HepG2 (cell line): ENCODE measurements around the gene PAK6. TPM values are rescaled to one million over a fixed set of nuclear protein-coding genes. Genes with fewer than 3 reads are reported as not detected.

Experiments
- ARID4A ChIP-seq: sonication (generic); formaldehyde crosslinking; IDR thresholded peaks from 2 replicates; pipeline ENCODE4 v1.5.0; 2020; ENCODE audit warnings: mild to moderate bottlenecking, missing genetic modification reagents, borderline replicate concordance
- BRD4 ChIP-seq: sonication (generic); formaldehyde crosslinking; IDR thresholded peaks from 2 replicates; pipeline ENCODE4 v1.4.0; 2020; ENCODE audit warnings: missing genetic modification reagents
- DBP ChIP-seq: sonication (generic); formaldehyde crosslinking; IDR thresholded peaks from 2 replicates; pipeline ENCODE4 v1.4.0; 2020; ENCODE audit warnings: missing genetic modification reagents; ENCODE audit errors: not compliant biosample characterization
- EZH2 ChIP-seq: conservative IDR thresholded peaks from 2 replicates; pipeline ENCODE4 v1.6.1; 2012; ENCODE audit warnings: mild to moderate bottlenecking, low read depth, low read length, moderate library complexity
- HOXA9 ChIP-seq: sonication (generic); formaldehyde crosslinking; IDR thresholded peaks from 2 replicates; pipeline ENCODE4 v1.8.1; 2022; ENCODE audit warnings: missing genetic modification reagents, mild to moderate bottlenecking, moderate library complexity, borderline replicate concordance
- JUNB ChIP-seq: sonication (generic); formaldehyde crosslinking; IDR thresholded peaks from 2 replicates; pipeline ENCODE4 v1.8.0; 2022; ENCODE audit warnings: missing genetic modification reagents, mild to moderate bottlenecking, borderline replicate concordance
- MATR3 ChIP-seq: sonication (generic); formaldehyde crosslinking; IDR thresholded peaks from 2 replicates; pipeline ENCODE4 v1.4.0; 2020; ENCODE audit warnings: missing genetic modification reagents
- MTA1 ChIP-seq: sonication (generic); formaldehyde crosslinking; IDR thresholded peaks from 2 replicates; pipeline ENCODE4 v1.4.0; 2020; ENCODE audit warnings: missing genetic modification reagents, mild to moderate bottlenecking, borderline replicate concordance
- MTERF4 ChIP-seq: sonication (generic); formaldehyde crosslinking; IDR thresholded peaks from 2 replicates; pipeline ENCODE4 v1.8.0; 2023; ENCODE audit warnings: mild to moderate bottlenecking, missing genetic modification reagents
- NR1H2 ChIP-seq: sonication (generic); formaldehyde crosslinking; IDR thresholded peaks from 2 replicates; pipeline ENCODE4 v1.8.1; 2022; ENCODE audit warnings: low read depth, missing genetic modification reagents, borderline replicate concordance
- RELA ChIP-seq: sonication (generic); formaldehyde crosslinking; IDR thresholded peaks from 2 replicates; pipeline ENCODE4 v1.4.0; 2020; ENCODE audit warnings: missing genetic modification reagents
- SMAD1 ChIP-seq: sonication (generic); formaldehyde crosslinking; IDR thresholded peaks from 2 replicates; pipeline ENCODE4 v1.4.0; 2020; ENCODE audit warnings: missing genetic modification reagents, low read depth, mild to moderate bottlenecking, borderline replicate concordance
- ZBTB14 ChIP-seq: sonication (generic); formaldehyde crosslinking; IDR thresholded peaks from 2 replicates; pipeline ENCODE4 v1.4.0; 2020; ENCODE audit warnings: missing genetic modification reagents
- ZEB1 ChIP-seq: IDR thresholded peaks from 2 replicates; pipeline ENCODE4 v1.6.1; 2012; ENCODE audit warnings: mild to moderate bottlenecking, low read depth, inconsistent platforms; ENCODE audit not compliant: insufficient replicate concordance
- ZNF260 ChIP-seq: sonication (generic); formaldehyde crosslinking; IDR thresholded peaks from 2 replicates; pipeline ENCODE4 v1.4.0; 2020; ENCODE audit warnings: missing genetic modification reagents, low read depth, mild to moderate bottlenecking, borderline replicate concordance
- ZNF441 ChIP-seq: sonication (generic); formaldehyde crosslinking; IDR thresholded peaks from 2 replicates; pipeline ENCODE4 v1.7.0; 2021; ENCODE audit warnings: missing genetic modification reagents, borderline replicate concordance
- ZNF678 ChIP-seq: sonication (generic); formaldehyde crosslinking; IDR thresholded peaks from 2 replicates; pipeline ENCODE4 v1.4.0; 2020; ENCODE audit warnings: mild to moderate bottlenecking, missing genetic modification reagents
- ZNF800 ChIP-seq: sonication (generic); formaldehyde crosslinking; IDR thresholded peaks from 2 replicates; pipeline ENCODE4 v1.4.0; 2020; ENCODE audit warnings: missing genetic modification reagents
- ZSCAN12 ChIP-seq: sonication (generic); formaldehyde crosslinking; IDR thresholded peaks from 2 replicates; pipeline ENCODE4 v1.9.0; 2021; ENCODE audit warnings: mild to moderate bottlenecking, missing genetic modification reagents
- polyA plus RNA-seq, 8 experiments: library from polyadenylated mRNA; depleted of rRNA in 3 of 8; stranded (reverse) in 7 of 8; unstranded in 1 of 8; fragments of >200 nt; fragmentation: Illumina TruSeq in 4 of 8; extraction: Trizol in 4 of 8; gene quantifications; 2 replicates each; pipeline versions ENCODE4 v1.2.1 to v1.2.3, GENCODE V29; 2011 to 2016; ENCODE audit warnings: low read depth in 4 of 8, missing spikeins in 1 of 8, mixed read lengths in 1 of 8; ENCODE audit not compliant: insufficient read depth in 1 of 8
- total RNA-seq, 5 experiments: library from RNA; depleted of rRNA; stranded (reverse); fragments of >200 nt; fragmentation: Illumina TruSeq; extraction: Trizol; gene quantifications; 2 replicates each; pipeline ENCODE4 v1.2.3, GENCODE V29; 2016; ENCODE audit warnings: low read depth in 1 of 5

Gene PAK6
- total and polyA plus RNA-seq, 2 of the 13 experiments (the other 11 are each of a cell fraction or from before 2014, with no cell fraction given): 0.07 TPM; not detected in 1

DNA sequence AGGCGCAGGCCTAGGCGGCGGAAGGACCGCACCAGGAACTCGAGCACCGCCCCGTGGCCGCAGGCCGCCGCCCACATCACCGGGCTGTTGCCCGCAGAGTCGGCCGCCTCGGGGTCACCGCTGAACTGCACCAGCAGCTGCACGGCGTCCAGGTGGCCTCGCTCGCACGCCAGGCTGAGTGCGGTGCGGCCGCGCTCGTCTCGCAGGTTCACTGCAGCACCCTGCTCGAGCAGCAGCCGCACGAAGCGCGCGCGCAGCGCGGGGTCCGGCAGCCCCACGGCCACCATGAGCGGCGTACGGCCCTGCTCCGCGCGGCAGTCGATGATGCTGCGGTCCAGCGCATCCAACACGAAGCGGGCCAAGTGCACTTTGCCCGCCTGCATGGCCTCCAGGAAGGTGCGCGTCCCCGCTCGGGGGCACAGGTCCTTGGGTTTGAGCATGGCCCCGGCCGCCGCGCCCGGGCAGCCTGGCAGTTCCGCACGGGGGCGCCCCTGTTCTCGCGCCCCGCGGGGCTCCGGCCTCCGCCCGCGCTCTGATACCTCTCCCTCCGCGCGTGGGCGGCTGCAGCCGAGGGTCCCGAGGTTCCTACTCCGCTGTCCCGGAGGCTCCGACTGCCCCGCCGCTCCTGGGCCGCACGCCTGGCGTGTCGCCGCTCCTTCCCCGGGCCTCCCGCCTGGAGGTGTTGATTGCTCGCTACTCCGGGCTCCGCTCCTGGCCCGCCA is 43.4 kb downstream of the PAK6 start (continued):
- TF ChIP-seq ZBTB14 (CRISPR knock-in tag) (peak; percentile 89), MATR3 (CRISPR knock-in tag) (no peak), NR1H2 (CRISPR knock-in tag) (0 out of 2 replicates have a peak, but pooled peaks have one; percentile 21), SMAD1 (no peak), BRD4 (CRISPR knock-in tag) (0 out of 2 replicates have a peak, but pooled peaks have one; percentile 42), DBP (CRISPR knock-in tag) (peak; percentile 61), EZH2 (no peak), JUNB (CRISPR knock-in tag) (no peak), ZNF800 (CRISPR knock-in tag) (peak; percentile 97), ZSCAN12 (CRISPR knock-in tag) (0 out of 2 replicates have a peak, but pooled peaks have one; percentile 29), ARID4A (CRISPR knock-in tag) (peak; percentile 11; the same call in 1 of the 2 replicates), HOXA9 (CRISPR knock-in tag) (0 out of 2 replicates have a peak, but pooled peaks have one; percentile 20), MTERF4 (CRISPR knock-in tag) (0 out of 2 replicates have a peak, but pooled peaks have one; percentile 43), ZEB1 (no peak), RELA (CRISPR knock-in tag) (no peak), ZNF678 (CRISPR knock-in tag) (no peak), ZNF260 (CRISPR knock-in tag) (no peak), MTA1 (CRISPR knock-in tag) (0 out of 2 replicates have a peak, but pooled peaks have one; percentile 25), ZNF441 (CRISPR knock-in tag) (no peak)
